Measurements from ENCODE around the gene CRY2.
A peak's percentile ranks its signal among the peaks of the same experiment; 100 is the strongest.

Gene CRY2

GRCh38 chr11:45918331-45918941, 71.2 kb downstream of the CRY2 start:
- DNase-seq = peak; percentile 67

GRCh38 chr11:45918962-45919675, 71.8 kb downstream of the CRY2 start:
- no peak for DNase-seq

- DNase-seq = no peak
Observed at GRCh38 chr11:45919806-45920530, 72.7 kb downstream of the CRY2 start.

- no peak for DNase-seq
Observed at GRCh38 chr11:45920531-45921477, 73.5 kb downstream of the CRY2 start.

GRCh38 chr11:45921561-45922424, 74.5 kb downstream of the CRY2 start:
- DNase-seq = peak; percentile 84

- DNase-seq = peak; percentile 78
Observed at GRCh38 chr11:45922425-45923082, 75.3 kb downstream of the CRY2 start, which contains the start of gene LARGE2. Gene LARGE2, plus strand, starts transcription at chr11:45922656. Its CDS starts 227 bp downstream, at chr11:45922883.

- peak; percentile 34 for DNase-seq
Observed at GRCh38 chr11:45924036-45924915, 77.0 kb downstream of the CRY2 start.

GRCh38 chr11:45924927-45925326, 77.7 kb downstream of the CRY2 start:
- DNase-seq = no peak

- DNase-seq = no peak
Observed at GRCh38 chr11:45925550-45925949, 78.3 kb downstream of the CRY2 start.

- DNase-seq = no peak
Observed at GRCh38 chr11:45926001-45926401, 78.7 kb downstream of the CRY2 start.

GRCh38 chr11:45926536-45927331, 79.5 kb downstream of the CRY2 start:
- no peak for DNase-seq

- DNase-seq = no peak
Observed at GRCh38 chr11:45927332-45927683, 80.0 kb downstream of the CRY2 start.

GRCh38 chr11:45927684-45928413, 80.6 kb downstream of the CRY2 start:
- DNase-seq = no peak

GRCh38 chr11:45928535-45929215, 81.4 kb downstream of the CRY2 start:
- DNase-seq = no peak

- no peak for DNase-seq
Observed at GRCh38 chr11:45929486-45930030, 82.3 kb downstream of the CRY2 start.

GRCh38 chr11:45930031-45930794, 82.9 kb downstream of the CRY2 start:
- no peak for DNase-seq
